CD4-positive, alpha-beta memory T cell (primary cell): Measurements from ENCODE around the gene PLCB1. TPM values are rescaled to one million over a fixed set of nuclear protein-coding genes. Genes with fewer than 3 reads are reported as not detected.
"Not testable (repeated sequence)": the region's sequence is repeated elsewhere in the genome, so short reads cannot be mapped to it uniquely, and the experiment has no call there.

ENCODE experiments used
- CTCF ChIA-PET: fragments of 350-600 bp; sonication (Branson Sonifier 250); formaldehyde crosslinking; loops from one replicate; lab custom pipeline; 2021; ENCODE audit warnings: inconsistent platforms; ENCODE audit not compliant: partially characterized antibody; lab: Charles Lee
- POLR2A ChIA-PET: fragments of 350-600 bp; sonication (Branson Sonifier 250); formaldehyde crosslinking; loops from one replicate; lab custom pipeline; 2021; ENCODE audit not compliant: partially characterized antibody; lab: Charles Lee
- DNase-seq, 5 donors: peaks; one replicate each; pipeline versions ENCODE4 v3.0.0 to v3.0.0-alpha.2; 2020 to 2022; ENCODE audit warnings: mixed read lengths in 1 of 5
- H3K27ac ChIP-seq: one replicate; pipeline ENCODE4 v1.7.0; 2013; ENCODE audit warnings: low read depth, low read length
- H3K27me3 ChIP-seq: 2 replicates; pipeline ENCODE4 v1.7.0; 2013; ENCODE audit warnings: mild to moderate bottlenecking, low read length, moderate library complexity; ENCODE audit not compliant: insufficient read depth
- H3K36me3 ChIP-seq: 2 replicates; pipeline ENCODE4 v1.7.0; 2013; ENCODE audit warnings: mild to moderate bottlenecking, low read length, moderate library complexity; ENCODE audit not compliant: insufficient read depth
- H3K4me1 ChIP-seq: 2 replicates; pipeline ENCODE4 v1.7.0; 2013; ENCODE audit warnings: mild to moderate bottlenecking, low read length, moderate library complexity; ENCODE audit not compliant: insufficient read depth
- H3K4me3 ChIP-seq, 2 donors: one replicate each; pipeline ENCODE4 v1.7.0; 2013; ENCODE audit warnings: low read length in 2 of 2, mild to moderate bottlenecking in 1 of 2
- H3K9me3 ChIP-seq, 2 donors: one replicate each; pipeline ENCODE4 v1.7.0; 2013; ENCODE audit warnings: low read length in 2 of 2, control low read depth in 1 of 2; ENCODE audit not compliant: control insufficient read depth in 1 of 2
- H3K27ac Mint-ChIP-seq, 7 donors: one replicate each; pipeline ENCODE4 v1.8.0; 2020 to 2021; ENCODE audit warnings: mixed read lengths in 7 of 7, mild to moderate bottlenecking in 6 of 7, inconsistent platforms in 3 of 7, moderate library complexity in 3 of 7
- H3K27me3 Mint-ChIP-seq, 2 donors: one replicate each; pipeline ENCODE4 v1.8.0; 2020 to 2021; ENCODE audit warnings: mixed read lengths in 2 of 2
- H3K36me3 Mint-ChIP-seq, 2 donors: one replicate each; pipeline ENCODE4 v1.8.0; 2020 to 2021; ENCODE audit warnings: mixed read lengths in 2 of 2, inconsistent platforms in 1 of 2, mild to moderate bottlenecking in 1 of 2
- H3K4me1 Mint-ChIP-seq, 4 donors: one replicate each; pipeline ENCODE4 v1.8.0; 2020 to 2021; ENCODE audit warnings: mixed read lengths in 4 of 4, mild to moderate bottlenecking in 1 of 4
- H3K4me3 Mint-ChIP-seq, 8 donors: one replicate each; pipeline ENCODE4 v1.8.0; 2020 to 2021; ENCODE audit warnings: mixed read lengths in 8 of 8, mild to moderate bottlenecking in 7 of 8, moderate library complexity in 6 of 8, inconsistent platforms in 3 of 8
- H3K9me3 Mint-ChIP-seq, 8 donors: one replicate each; pipeline ENCODE4 v1.8.0; 2020 to 2021; ENCODE audit warnings: mixed read lengths in 8 of 8, mild to moderate bottlenecking in 5 of 8, inconsistent platforms in 3 of 8, moderate library complexity in 1 of 8
- intact Hi-C: fragments of 100-400 bp; cut with micrococcal nuclease; formaldehyde crosslinking; loops from one replicate; pipeline ENCODE4 v1.15.1; 2023
- polyA plus RNA-seq, 2 donors: library from polyadenylated mRNA; unstranded; fragments of 300-500 nt; fragmentation: Illumina TruSeq; gene quantifications; one replicate each; pipeline ENCODE4 v1.2.3, GENCODE V29; 2021
- total RNA-seq, 2 experiments: library from RNA; stranded (reverse); gene quantifications; one replicate each; pipeline ENCODE4 v1.2.3, GENCODE V29; 2021

The PLCB1 gene
- total and polyA plus RNA-seq, 4 experiments from 2014 or later = 5.5 to 9.6 (median 8.2) TPM

DNA sequence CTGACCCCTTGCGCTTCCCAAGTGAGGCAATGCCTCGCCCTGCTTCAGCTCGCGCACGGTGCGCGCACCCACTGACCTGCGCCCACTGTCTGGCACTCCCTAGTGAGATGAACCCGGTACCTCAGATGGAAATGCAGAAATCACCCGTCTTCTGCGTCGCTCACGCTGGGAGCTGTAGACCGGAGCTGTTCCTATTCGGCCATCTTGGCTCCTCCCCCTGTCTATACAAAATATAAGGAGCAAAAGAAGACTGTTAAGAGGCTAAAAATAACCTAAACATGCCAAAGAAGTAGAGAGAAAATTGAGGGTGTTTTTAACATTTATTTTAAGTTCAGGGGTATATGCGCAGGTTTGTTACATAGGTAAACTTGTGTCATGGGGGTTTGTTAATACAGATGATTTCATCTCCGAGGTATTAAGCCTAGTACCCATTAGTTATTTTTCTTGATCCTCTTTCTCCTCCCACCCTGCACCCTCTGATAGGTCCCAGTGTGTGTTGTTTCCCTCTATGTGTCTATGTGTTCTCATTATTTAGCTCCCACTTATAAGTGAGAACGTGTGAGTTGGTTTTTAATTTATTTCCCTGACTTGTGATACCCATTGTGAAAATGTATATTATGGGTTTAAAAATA, 469.0 kb downstream of the PLCB1 start:
- H3K27me3 Mint-ChIP-seq, H3K36me3 Mint-ChIP-seq, intact Hi-C loops, H3K36me3 ChIP-seq, H3K4me3 ChIP-seq, H3K27ac ChIP-seq, DNase-seq, POLR2A ChIA-PET, CTCF ChIA-PET, H3K4me1 ChIP-seq, H3K9me3 ChIP-seq, H3K27me3 ChIP-seq: not testable (repeated sequence)
- H3K4me3 Mint-ChIP-seq = peak overlapping the region in 3 of 8 donors; percentile 7 to 52 (median 23)
- peaks cover 8 to 25% (median 14%) of the 10 kb centered on the region in 4 donors for H3K4me1 Mint-ChIP-seq
- peaks cover 0 to 11% (median 1%) of the 10 kb centered on the region in 8 donors for H3K9me3 Mint-ChIP-seq
- H3K27ac Mint-ChIP-seq = peak overlapping the region in 2 of 7 donors; percentile 23 to 26

DNA sequence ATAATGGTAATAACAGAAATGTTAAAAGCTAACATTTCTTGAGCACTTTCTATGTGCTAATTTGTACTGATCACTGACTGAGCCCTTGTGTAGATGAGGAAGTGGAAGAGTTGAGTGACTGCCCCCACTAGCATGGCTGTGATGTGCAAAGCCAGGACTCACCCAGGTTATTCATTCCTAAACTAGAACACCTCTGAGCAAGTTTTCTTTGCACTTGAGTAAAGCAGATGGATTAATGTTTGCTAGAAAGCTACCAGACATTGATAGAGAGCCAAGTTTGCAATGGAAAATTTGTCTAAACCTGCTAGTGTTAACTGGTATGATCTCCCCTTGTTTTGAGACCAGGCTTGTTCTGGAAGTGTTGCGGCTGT, 469.5 kb downstream of the PLCB1 start:
- ChIA-PET POLR2A (no interaction called here), CTCF (no interaction called here)
- H3K27ac Mint-ChIP-seq = peak overlapping the region in 3 of 7 donors; percentile 23 to 65 (median 44)
- Histone ChIP-seq H3K9me3 (no peaks in the 10 kb centered on the region), H3K27me3 (no peaks in the 10 kb centered on the region), H3K4me1 (peaks cover 3% of the 10 kb centered on the region), H3K4me3 (no peak overlapping the region), H3K36me3 (no peaks in the 10 kb centered on the region), H3K27ac (no peak overlapping the region)
- no peaks in the 10 kb centered on the region for H3K27me3 Mint-ChIP-seq
- no peaks in the 10 kb centered on the region for H3K36me3 Mint-ChIP-seq
- peaks cover 8 to 25% (median 14%) of the 10 kb centered on the region in 4 donors for H3K4me1 Mint-ChIP-seq
- no peak for DNase-seq
- H3K4me3 Mint-ChIP-seq = peak overlapping the region in 3 of 8 donors; percentile 7 to 64 (median 52)
- intact Hi-C loops = no loop called here
- H3K9me3 Mint-ChIP-seq = peaks cover 0 to 11% (median 1%) of the 10 kb centered on the region in 8 donors

- Mint-ChIP-seq H3K27me3 (no peaks in the 10 kb centered on the region), H3K27ac (peak overlapping the region in 5 of 7 donors; percentile 64 to 86 (median 78)), H3K4me1 (peaks cover 8 to 25% (median 15%) of the 10 kb centered on the region in 4 donors), H3K36me3 (peaks cover 0 to 4% of the 10 kb centered on the region in 2 donors), H3K9me3 (peaks cover 0 to 15% (median 1%) of the 10 kb centered on the region in 8 donors), H3K4me3 (peak overlapping the region; percentile 65 to 87 (median 80))
- DNase-seq = peak in 1 of 5 donors; percentile 2
- peaks cover 3% of the 10 kb centered on the region for H3K4me1 ChIP-seq
- no peaks in the 10 kb centered on the region for H3K9me3 ChIP-seq
- no peaks in the 10 kb centered on the region for H3K36me3 ChIP-seq
- H3K27me3 ChIP-seq = no peaks in the 10 kb centered on the region
- H3K27ac ChIP-seq = no peak overlapping the region
- CTCF ChIA-PET = no interaction called here
- POLR2A ChIA-PET = no interaction called here
- intact Hi-C loops = no loop called here
- H3K4me3 ChIP-seq = no peak overlapping the region
Observed at GRCh38 chr20:8602389-8603116, 470.5 kb downstream of the PLCB1 start.

DNA sequence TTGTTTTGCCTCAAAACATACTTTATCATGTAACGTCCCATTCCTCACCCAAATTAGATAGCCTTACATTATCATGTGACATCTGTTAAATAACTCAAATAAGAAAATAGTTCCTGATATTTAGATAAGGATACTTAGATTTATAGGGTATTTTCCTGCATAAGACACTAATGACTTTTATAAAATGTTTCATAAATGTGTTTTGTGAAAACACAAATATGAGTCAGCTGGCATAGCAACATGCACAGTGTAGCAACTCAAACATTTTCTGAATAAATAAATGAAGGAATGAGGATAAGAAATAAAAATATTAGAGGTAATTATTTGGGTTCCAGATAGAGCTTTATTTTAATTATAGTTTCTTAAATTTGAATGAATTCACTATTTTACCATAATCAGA, 476.4 kb downstream of the PLCB1 start:
- H3K27ac ChIP-seq = no peak overlapping the region
- H3K4me1 ChIP-seq = no peaks in the 10 kb centered on the region
- no peak overlapping the region for H3K4me3 Mint-ChIP-seq
- peaks cover 0 to 9% (median 0%) of the 10 kb centered on the region in 8 donors for H3K9me3 Mint-ChIP-seq
- no peak overlapping the region for H3K27ac Mint-ChIP-seq
- ChIA-PET POLR2A (no interaction called here), CTCF (no interaction called here)
- no peaks in the 10 kb centered on the region for H3K27me3 Mint-ChIP-seq
- intact Hi-C loops = no loop called here
- no peaks in the 10 kb centered on the region for H3K9me3 ChIP-seq
- H3K27me3 ChIP-seq = no peaks in the 10 kb centered on the region
- H3K36me3 ChIP-seq = no peaks in the 10 kb centered on the region
- peaks cover 0 to 4% of the 10 kb centered on the region in 2 donors for H3K36me3 Mint-ChIP-seq
- no peak for DNase-seq
- peaks cover 0 to 3% (median under 1%) of the 10 kb centered on the region in 4 donors for H3K4me1 Mint-ChIP-seq
- no peak overlapping the region for H3K4me3 ChIP-seq

GRCh38 chr20:8616792-8617191, 484.7 kb downstream of the PLCB1 start:
- intact Hi-C loops = no loop called here
- POLR2A ChIA-PET = no interaction called here
- H3K4me3 Mint-ChIP-seq = no peak overlapping the region
- H3K27ac Mint-ChIP-seq = no peak overlapping the region
- H3K4me1 Mint-ChIP-seq = no peaks in the 10 kb centered on the region
- H3K27me3 Mint-ChIP-seq = no peaks in the 10 kb centered on the region
- H3K9me3 Mint-ChIP-seq = peaks cover 0 to 3% (median 0%) of the 10 kb centered on the region in 8 donors
- no peaks in the 10 kb centered on the region for H3K27me3 ChIP-seq
- H3K36me3 Mint-ChIP-seq = no peaks in the 10 kb centered on the region
- no peaks in the 10 kb centered on the region for H3K9me3 ChIP-seq
- CTCF ChIA-PET = no interaction called here
- no peak overlapping the region for H3K27ac ChIP-seq
- no peaks in the 10 kb centered on the region for H3K36me3 ChIP-seq
- DNase-seq = no peak
- H3K4me3 ChIP-seq = no peak overlapping the region
- no peaks in the 10 kb centered on the region for H3K4me1 ChIP-seq

GRCh38 chr20:8621001-8621400, 488.9 kb downstream of the PLCB1 start:
- no peaks in the 10 kb centered on the region for H3K36me3 ChIP-seq
- H3K9me3 Mint-ChIP-seq = peaks cover 0 to 3% (median 0%) of the 10 kb centered on the region in 8 donors
- H3K4me3 Mint-ChIP-seq = no peak overlapping the region
- H3K27ac Mint-ChIP-seq = no peak overlapping the region
- H3K4me3 ChIP-seq = no peak overlapping the region
- ChIA-PET POLR2A (no interaction called here), CTCF (no interaction called here)
- no peaks in the 10 kb centered on the region for H3K9me3 ChIP-seq
- no peaks in the 10 kb centered on the region for H3K27me3 Mint-ChIP-seq
- no peaks in the 10 kb centered on the region for H3K4me1 ChIP-seq
- H3K36me3 Mint-ChIP-seq = no peaks in the 10 kb centered on the region
- no peaks in the 10 kb centered on the region for H3K27me3 ChIP-seq
- DNase-seq = no peak
- H3K4me1 Mint-ChIP-seq = peaks cover 0 to 1% (median 0%) of the 10 kb centered on the region in 4 donors
- intact Hi-C loops = no loop called here
- no peak overlapping the region for H3K27ac ChIP-seq

DNA sequence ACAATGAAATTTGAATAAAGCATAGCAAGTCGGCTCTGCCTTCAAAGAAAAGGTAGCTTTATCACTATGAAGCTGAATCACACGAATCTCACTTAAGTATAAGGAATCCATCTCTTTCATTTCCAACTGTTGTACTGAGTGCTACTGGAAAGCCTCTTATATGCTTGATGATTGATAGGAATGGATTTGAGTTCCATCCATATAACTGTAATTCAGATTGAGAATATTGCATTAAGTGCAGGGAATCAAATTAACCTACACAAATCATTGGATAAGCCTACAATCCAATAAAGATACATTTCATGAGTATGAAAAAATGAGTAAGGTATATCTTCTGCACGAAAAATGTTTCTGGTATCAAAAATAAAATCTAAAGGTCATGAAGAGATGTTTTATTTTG, 492.0 kb downstream of the PLCB1 start:
- Mint-ChIP-seq H3K27ac (no peak overlapping the region), H3K4me3 (no peak overlapping the region), H3K27me3 (no peaks in the 10 kb centered on the region), H3K36me3 (peaks cover 0 to 2% of the 10 kb centered on the region in 2 donors), H3K4me1 (peaks cover 0 to 3% (median under 1%) of the 10 kb centered on the region in 4 donors), H3K9me3 (peaks cover 0 to 2% (median 0%) of the 10 kb centered on the region in 8 donors)
- Histone ChIP-seq H3K4me3 (no peak overlapping the region), H3K27me3 (no peaks in the 10 kb centered on the region), H3K36me3 (no peaks in the 10 kb centered on the region), H3K27ac (no peak overlapping the region), H3K9me3 (no peaks in the 10 kb centered on the region), H3K4me1 (no peaks in the 10 kb centered on the region)
- POLR2A ChIA-PET = no interaction called here
- DNase-seq = no peak
- intact Hi-C loops = no loop called here
- CTCF ChIA-PET = interaction anchor here (1.2 to 1.8 kb wide), 2 partner anchors 12 to 97 kb away, joined by 3 to 4 read pairs; no protein-coding TSS in a partner anchor
